Mesodermal cell (in vitro differentiated cells): ENCODE results near the gene DCD. TPM values are rescaled to one million over a fixed set of nuclear protein-coding genes. Genes with fewer than 3 reads are reported as not detected.

ENCODE experiments used
- H3K27ac ChIP-seq: 2 replicates; pipeline ENCODE4 v1.7.0; 2013; ENCODE audit warnings: mild to moderate bottlenecking, low read depth, low read length, moderate library complexity; ENCODE audit not compliant: severe bottlenecking
- H3K36me3 ChIP-seq: 2 replicates; pipeline ENCODE4 v1.7.1; 2013; ENCODE audit warnings: mild to moderate bottlenecking, low read length, moderate library complexity; ENCODE audit not compliant: control insufficient read depth, insufficient read depth
- H3K4me1 ChIP-seq: one replicate; pipeline ENCODE4 v1.7.1; 2013; ENCODE audit warnings: mild to moderate bottlenecking, low read length; ENCODE audit not compliant: insufficient read depth, control insufficient read depth, poor library complexity, severe bottlenecking
- H3K4me3 ChIP-seq: 2 replicates; pipeline ENCODE4 v1.7.0; 2013; ENCODE audit warnings: low read length, control low read depth, mild to moderate bottlenecking; ENCODE audit not compliant: insufficient read depth, poor library complexity, severe bottlenecking; ENCODE audit errors: extremely low read depth
- H3K9me3 ChIP-seq: 2 replicates; pipeline ENCODE4 v1.7.1; 2013; ENCODE audit warnings: mild to moderate bottlenecking, low read length, moderate library complexity; ENCODE audit not compliant: control insufficient read depth
- WGBS, 2 experiments: methylation state at CpG; one replicate each; pipeline ENCODE4 v1.1.5; 2013; ENCODE audit warnings: missing lambda C conversion rate in 2 of 2; ENCODE audit not compliant: insufficient coverage in 2 of 2; 5-methylcytosine and 5-hydroxymethylcytosine counted together
- polyA plus RNA-seq, 2 experiments: library from polyadenylated mRNA; stranded (reverse); fragments of 50-300 nt; gene quantifications; one replicate each; pipeline ENCODE4 v1.2.3, GENCODE V29; 2013

The DCD gene, protein sequence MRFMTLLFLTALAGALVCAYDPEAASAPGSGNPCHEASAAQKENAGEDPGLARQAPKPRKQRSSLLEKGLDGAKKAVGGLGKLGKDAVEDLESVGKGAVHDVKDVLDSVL
- not detected for polyA plus RNA-seq (2013, experiment 1 of 2)
- polyA plus RNA-seq (2013, experiment 2 of 2): not detected

- H3K4me1 ChIP-seq: peaks cover 9% of the 10 kb centered on the region
- no peaks in the 10 kb centered on the region for H3K9me3 ChIP-seq
- 100% methylated on average over 1 of the region's 2 CpGs; no CpG with 5 or more reads in 1 of the 2 experiments for WGBS, 2 experiments
Measured at GRCh38 chr12:54648265-54648664, at the start of gene DCD. TSS of gene DCD (minus strand) at chr12:54648365. CDS start at chr12:54648303, 62 bp downstream.

GRCh38 chr12:54697851-54698250 lies 49.7 kb upstream of the DCD start:
- no peak overlapping the region for H3K4me3 ChIP-seq
- H3K9me3 ChIP-seq: no peaks in the 10 kb centered on the region
- H3K4me1 ChIP-seq: no peaks in the 10 kb centered on the region
- H3K36me3 ChIP-seq: no peaks in the 10 kb centered on the region
- no peak overlapping the region for H3K27ac ChIP-seq
- 67 to 100% methylated on average over 1 of the region's 1 CpG for WGBS, 2 experiments

More at GRCh38 chr12:54648265-54648664, at the start of gene DCD:
- Histone ChIP-seq H3K27ac (no peak within 1 kb of the TSS), H3K4me3 (no peak within 1 kb of the TSS), H3K36me3 (no peaks in the 10 kb centered on the region)

GRCh38 chr12:54692353-54692752 lies 44.2 kb upstream of the DCD start:
- 100% methylated on average over 1 of the region's 2 CpGs for WGBS, 2 experiments
- Histone ChIP-seq H3K36me3 (no peaks in the 10 kb centered on the region), H3K9me3 (no peaks in the 10 kb centered on the region), H3K27ac (no peak overlapping the region), H3K4me3 (no peak overlapping the region), H3K4me1 (no peaks in the 10 kb centered on the region)

- H3K36me3 ChIP-seq: no peaks in the 10 kb centered on the region
- H3K9me3 ChIP-seq: no peaks in the 10 kb centered on the region
- H3K4me3 ChIP-seq: no peak overlapping the region
- no peaks in the 10 kb centered on the region for H3K4me1 ChIP-seq
- H3K27ac ChIP-seq: no peak overlapping the region
- 53 to 69% methylated on average over 2 of the region's 2 CpGs for WGBS, 2 experiments
Measured at GRCh38 chr12:54689984-54690383, 41.8 kb upstream of the DCD start.

DNA sequence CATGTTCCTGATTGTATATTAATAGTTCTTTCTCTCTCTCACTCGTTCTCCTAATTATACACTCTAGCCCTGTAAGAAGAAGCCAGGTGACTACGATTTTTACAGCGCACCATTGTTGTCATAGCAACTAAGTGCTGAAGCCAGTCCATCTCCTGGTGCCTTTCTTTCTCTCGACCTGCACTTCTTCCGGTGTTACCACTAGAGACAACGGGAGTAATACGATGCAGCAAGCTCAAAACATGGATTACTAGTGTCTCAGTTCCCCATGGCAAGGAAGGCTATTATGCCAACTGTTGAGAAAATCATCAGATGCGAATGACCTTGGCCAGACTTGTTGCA lies 40.8 kb upstream of the DCD start:
- no peak overlapping the region for H3K27ac ChIP-seq
- H3K4me3 ChIP-seq: no peak overlapping the region
- 91 to 93% methylated on average over 8 of the region's 8 CpGs for WGBS, 2 experiments
- no peaks in the 10 kb centered on the region for H3K36me3 ChIP-seq
- H3K4me1 ChIP-seq: no peaks in the 10 kb centered on the region
- H3K9me3 ChIP-seq: no peaks in the 10 kb centered on the region

GRCh38 chr12:54688309-54689033 lies 40.3 kb upstream of the DCD start:
- Histone ChIP-seq H3K4me1 (no peaks in the 10 kb centered on the region), H3K27ac (no peak overlapping the region), H3K9me3 (no peaks in the 10 kb centered on the region), H3K36me3 (no peaks in the 10 kb centered on the region), H3K4me3 (no peak overlapping the region)
- 89 to 96% methylated on average over 3 to 4 of the region's 5 CpGs for WGBS, 2 experiments

DNA sequence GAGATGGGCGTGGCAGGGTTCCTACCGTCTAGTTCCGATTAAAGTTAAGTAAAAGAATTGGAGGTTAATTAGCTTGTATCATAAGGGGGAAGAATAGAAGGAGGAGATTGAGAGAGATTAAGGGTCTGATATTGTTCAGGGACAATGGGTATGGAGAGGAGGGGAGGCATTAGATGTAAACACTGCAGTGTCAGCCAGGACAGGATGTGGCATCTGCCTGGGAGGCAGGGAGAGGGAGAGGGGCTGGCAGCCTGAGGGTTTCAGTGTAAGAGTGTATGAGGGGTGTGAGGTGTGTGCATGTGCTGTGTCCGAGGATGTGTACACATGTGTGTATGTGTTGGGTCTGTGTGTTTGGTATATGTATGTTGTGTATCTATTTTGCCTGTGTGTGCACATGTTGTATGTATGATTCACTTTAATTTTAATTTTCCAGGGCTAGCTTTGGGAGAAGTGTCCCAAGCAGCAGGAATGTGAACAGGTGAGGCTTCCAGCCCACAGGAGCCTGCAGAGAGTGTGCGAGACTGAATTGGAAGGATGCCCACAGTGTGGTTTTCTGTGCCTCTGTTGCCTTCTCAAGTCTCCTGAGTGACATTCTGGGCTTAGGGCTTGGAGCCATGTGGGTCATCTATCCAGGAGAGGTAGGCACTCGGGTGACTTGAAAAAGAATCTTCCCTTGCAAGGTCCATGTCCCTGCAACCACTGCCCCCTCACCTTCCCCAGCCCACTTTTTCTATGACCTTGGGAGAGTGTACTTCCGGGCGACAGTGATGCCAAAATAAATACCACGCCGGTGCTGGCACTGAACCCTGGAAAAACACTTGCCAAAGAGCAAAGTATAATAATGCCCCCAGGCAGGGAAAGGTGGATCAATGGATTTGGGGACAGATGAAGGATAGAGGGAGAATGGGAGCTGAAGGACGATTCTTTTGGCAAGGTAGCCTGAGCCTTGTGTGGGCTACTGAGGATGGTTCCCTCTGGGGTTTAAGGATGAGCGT lies 36.8 kb upstream of the DCD start:
- H3K36me3 ChIP-seq: no peaks in the 10 kb centered on the region
- WGBS, 2 experiments: 86 to 89% methylated on average over 10 to 11 of the region's 12 CpGs
- H3K4me3 ChIP-seq: no peak overlapping the region
- no peak overlapping the region for H3K27ac ChIP-seq
- no peaks in the 10 kb centered on the region for H3K4me1 ChIP-seq
- H3K9me3 ChIP-seq: no peaks in the 10 kb centered on the region

DNA sequence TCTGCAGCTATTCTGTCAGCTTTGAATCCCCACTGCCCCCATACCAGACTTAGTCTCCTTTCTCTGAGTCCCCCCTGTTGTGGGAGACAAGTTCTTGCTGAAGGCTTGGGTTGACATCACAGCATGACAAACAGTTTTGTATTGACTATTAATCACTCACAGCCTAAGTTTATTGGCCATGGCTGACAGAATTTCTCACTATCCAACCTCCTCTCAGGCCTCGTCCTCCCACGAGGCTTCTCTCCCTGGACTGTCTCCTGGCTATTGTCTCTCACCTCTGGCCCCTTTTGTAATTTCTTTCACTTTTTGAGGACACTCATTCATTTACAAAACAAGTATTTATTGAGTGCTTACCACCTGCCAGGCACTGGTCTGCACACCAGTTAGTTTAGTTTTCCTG lies 35.2 kb upstream of the DCD start:
- H3K4me3 ChIP-seq: no peak overlapping the region
- WGBS, 2 experiments: 37 to 40% methylated on average over 2 of the region's 2 CpGs
- H3K27ac ChIP-seq: no peak overlapping the region
- no peaks in the 10 kb centered on the region for H3K4me1 ChIP-seq
- no peaks in the 10 kb centered on the region for H3K36me3 ChIP-seq
- no peaks in the 10 kb centered on the region for H3K9me3 ChIP-seq

- Histone ChIP-seq H3K27ac (no peak overlapping the region), H3K4me1 (no peaks in the 10 kb centered on the region), H3K9me3 (no peaks in the 10 kb centered on the region), H3K36me3 (no peaks in the 10 kb centered on the region), H3K4me3 (no peak overlapping the region)
- 86% methylated on average over 1 of the region's 1 CpG; no CpG with 5 or more reads in 1 of the 2 experiments for WGBS, 2 experiments
Measured at GRCh38 chr12:54682674-54683073, 34.5 kb upstream of the DCD start.

DNA sequence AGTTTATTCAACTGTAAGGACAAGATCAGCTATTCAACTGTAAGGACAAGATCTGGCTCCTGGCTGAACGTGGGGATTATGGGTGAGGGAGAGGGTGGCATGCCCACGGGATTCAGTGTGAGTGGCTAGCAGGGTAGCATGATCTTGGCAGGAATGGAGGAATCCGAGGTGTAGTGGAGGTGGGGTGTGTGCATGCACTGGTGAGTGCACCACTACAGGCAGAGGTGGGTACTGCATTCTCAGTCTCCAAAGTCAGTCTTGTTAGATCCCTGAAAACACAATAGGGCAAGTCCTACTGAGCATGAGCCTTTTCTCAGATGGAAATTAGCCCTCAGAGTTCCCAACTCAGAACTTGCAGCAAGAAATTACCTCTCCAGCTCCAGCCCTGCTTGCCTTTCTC lies 32.2 kb upstream of the DCD start:
- Histone ChIP-seq H3K4me3 (no peak overlapping the region), H3K9me3 (no peaks in the 10 kb centered on the region), H3K27ac (no peak overlapping the region), H3K4me1 (no peaks in the 10 kb centered on the region), H3K36me3 (no peaks in the 10 kb centered on the region)
- 70 to 78% methylated on average over 3 of the region's 3 CpGs for WGBS, 2 experiments
